ENCODE measurements around the gene OR51A2. TPM values are rescaled to one million over a fixed set of nuclear protein-coding genes. Genes with fewer than 3 reads are reported as not detected.

OR51A2 gene
- total RNA-seq, 4 donors from 2014 or later = not detected

DNA sequence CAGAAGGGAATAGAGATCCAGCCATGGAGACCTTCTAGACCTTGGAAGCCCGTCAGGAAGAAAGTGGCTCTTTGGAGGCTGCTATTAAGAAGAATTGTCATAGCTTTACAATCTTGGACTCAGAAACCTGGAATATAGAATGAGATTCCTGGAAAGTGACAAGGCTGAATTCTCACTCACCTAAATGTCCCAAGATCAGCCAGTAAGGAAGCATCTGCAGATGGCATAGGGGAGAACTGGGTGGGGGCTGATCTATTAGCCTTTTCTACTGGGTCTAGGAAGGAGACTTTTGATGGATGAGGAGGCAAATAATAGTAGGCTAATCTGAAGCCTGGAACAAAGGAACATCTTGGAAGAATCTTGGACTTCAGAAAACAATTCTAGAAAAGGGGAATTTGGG, 31.3 kb downstream of the OR51A2 start, which contains the start of gene OR51G1:
TSS of gene OR51G1 (minus strand) at position 101 of the 400 bp plus-strand sequence. CDS start at position 101, 0 bp downstream.
- Histone ChIP-seq H3K36me3 (no peaks in the 10 kb centered on the region), H3K9me3 (no peaks in the 10 kb centered on the region), H3K27ac (no peak within 1 kb of the TSS), H3K4me3 (no peak within 1 kb of the TSS), H3K27me3 (no peaks in the 10 kb centered on the region), H3K4me1 (no peaks in the 10 kb centered on the region)
- WGBS, 2 donors = 85 to 87% methylated on average over 1 of the region's 1 CpG
- TF ChIP-seq POLR2A (IDR thresholded peaks at IDR 0.05) = no peak
- no peak for TF ChIP-seq EP300 (IDR thresholded peaks at IDR 0.05)
- TF ChIP-seq, protein P1, sequence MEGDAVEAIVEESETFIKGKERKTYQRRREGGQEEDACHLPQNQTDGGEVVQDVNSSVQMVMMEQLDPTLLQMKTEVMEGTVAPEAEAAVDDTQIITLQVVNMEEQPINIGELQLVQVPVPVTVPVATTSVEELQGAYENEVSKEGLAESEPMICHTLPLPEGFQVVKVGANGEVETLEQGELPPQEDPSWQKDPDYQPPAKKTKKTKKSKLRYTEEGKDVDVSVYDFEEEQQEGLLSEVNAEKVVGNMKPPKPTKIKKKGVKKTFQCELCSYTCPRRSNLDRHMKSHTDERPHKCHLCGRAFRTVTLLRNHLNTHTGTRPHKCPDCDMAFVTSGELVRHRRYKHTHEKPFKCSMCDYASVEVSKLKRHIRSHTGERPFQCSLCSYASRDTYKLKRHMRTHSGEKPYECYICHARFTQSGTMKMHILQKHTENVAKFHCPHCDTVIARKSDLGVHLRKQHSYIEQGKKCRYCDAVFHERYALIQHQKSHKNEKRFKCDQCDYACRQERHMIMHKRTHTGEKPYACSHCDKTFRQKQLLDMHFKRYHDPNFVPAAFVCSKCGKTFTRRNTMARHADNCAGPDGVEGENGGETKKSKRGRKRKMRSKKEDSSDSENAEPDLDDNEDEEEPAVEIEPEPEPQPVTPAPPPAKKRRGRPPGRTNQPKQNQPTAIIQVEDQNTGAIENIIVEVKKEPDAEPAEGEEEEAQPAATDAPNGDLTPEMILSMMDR (IDR thresholded peaks at IDR 0.05) = no peak
- no peak for DNase-seq (ENCODE audit: low spot score in 2 of 2)

DNA sequence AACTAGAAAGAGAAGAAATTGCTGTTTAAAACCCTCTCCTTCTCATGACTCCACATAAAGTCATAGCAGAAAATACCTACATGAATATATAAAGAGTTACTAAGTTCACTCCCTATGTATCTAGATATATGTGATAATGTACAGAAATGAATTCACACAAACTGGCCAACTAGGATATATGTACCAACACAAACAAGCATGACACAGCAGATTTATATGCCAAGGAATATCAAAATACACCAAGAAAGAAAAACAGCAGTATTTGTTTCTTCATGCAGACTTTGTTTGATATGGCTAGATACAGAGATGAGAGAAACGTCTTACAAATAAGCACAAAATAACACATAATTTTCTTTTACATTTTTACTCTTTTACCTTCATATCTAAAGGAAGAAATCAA, 33.2 kb downstream of the OR51A2 start:
- no peaks in the 10 kb centered on the region for H3K9me3 ChIP-seq
- 55 to 62% methylated on average over 1 of the region's 1 CpG for WGBS, 2 donors
- TF ChIP-seq EP300 (IDR thresholded peaks at IDR 0.05) = no peak
- TF ChIP-seq, protein P1 (IDR thresholded peaks at IDR 0.05) = no peak
- no peak for TF ChIP-seq POLR2A (IDR thresholded peaks at IDR 0.05)
- no peaks in the 10 kb centered on the region for H3K27me3 ChIP-seq
- H3K4me3 ChIP-seq = no peak overlapping the region
- H3K36me3 ChIP-seq = no peaks in the 10 kb centered on the region
- no peaks in the 10 kb centered on the region for H3K4me1 ChIP-seq
- H3K27ac ChIP-seq = no peak overlapping the region
- DNase-seq (ENCODE audit: low spot score in 2 of 2) = no peak

DNA sequence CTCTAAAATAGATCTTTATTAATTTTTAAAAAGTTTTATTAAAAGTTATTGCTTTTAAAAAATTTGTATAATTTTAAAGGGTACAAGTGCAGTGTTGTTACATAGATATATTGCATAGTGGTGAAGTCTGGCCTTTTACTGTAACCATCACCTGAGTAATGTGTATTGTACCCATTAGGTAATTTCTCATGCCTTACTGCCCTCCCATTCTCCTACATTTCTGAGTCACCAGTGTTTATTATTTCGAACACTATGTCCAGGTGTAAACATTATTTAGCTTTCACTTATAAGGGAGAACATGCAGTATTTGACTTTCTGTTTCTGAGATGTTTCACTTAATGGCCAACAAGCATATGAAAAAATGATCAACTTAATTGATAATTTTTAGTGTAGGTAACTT, 33.7 kb downstream of the OR51A2 start:
- Histone ChIP-seq H3K4me1 (no peaks in the 10 kb centered on the region), H3K4me3 (no peak overlapping the region), H3K27ac (no peak overlapping the region), H3K9me3 (no peaks in the 10 kb centered on the region), H3K27me3 (no peaks in the 10 kb centered on the region), H3K36me3 (no peaks in the 10 kb centered on the region)
- no peak for DNase-seq (ENCODE audit: low spot score in 2 of 2)
- TF ChIP-seq POLR2A (IDR thresholded peaks at IDR 0.05) (no peak), EP300 (IDR thresholded peaks at IDR 0.05) (no peak)
- 77 to 81% methylated on average over 1 of the region's 1 CpG for WGBS, 2 donors

DNA sequence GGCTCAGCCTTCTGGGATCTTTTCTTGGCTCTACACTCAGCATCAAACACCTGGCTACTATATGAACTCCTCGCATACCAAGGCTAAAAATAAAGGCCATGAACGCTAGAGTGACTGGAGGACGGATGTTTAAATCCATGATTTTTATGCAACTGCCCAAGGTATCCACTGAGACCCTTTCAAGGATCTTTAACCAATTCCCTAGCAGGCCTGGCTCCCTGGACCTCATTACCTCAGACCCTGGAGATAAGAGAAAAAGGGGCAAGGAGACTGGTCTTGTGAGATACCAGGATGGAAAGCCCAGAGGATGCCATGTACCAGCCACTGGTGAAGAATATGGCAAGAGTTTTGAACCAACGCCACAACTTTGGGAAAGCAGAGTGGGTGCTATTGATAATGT, 36.3 kb downstream of the OR51A2 start, which contains the start of gene OR51G2:
TSS of gene OR51G2 (minus strand) at position 101 of the 400 bp plus-strand sequence. CDS start 3,687 bp downstream, outside the sequence.
- H3K9me3 ChIP-seq = no peaks in the 10 kb centered on the region
- H3K4me1 ChIP-seq = no peaks in the 10 kb centered on the region
- H3K36me3 ChIP-seq = no peaks in the 10 kb centered on the region
- WGBS, 2 donors = 76 to 80% methylated on average over 4 of the region's 4 CpGs
- H3K4me3 ChIP-seq = no peak within 1 kb of the TSS
- TF ChIP-seq POLR2A (IDR thresholded peaks at IDR 0.05) (no peak), EP300 (IDR thresholded peaks at IDR 0.05) (no peak)
- TF ChIP-seq, protein P1 (IDR thresholded peaks at IDR 0.05) = no peak
- no peak within 1 kb of the TSS for H3K27ac ChIP-seq
- no peak for DNase-seq (ENCODE audit: low spot score in 2 of 2)
- H3K27me3 ChIP-seq = no peaks in the 10 kb centered on the region

DNA sequence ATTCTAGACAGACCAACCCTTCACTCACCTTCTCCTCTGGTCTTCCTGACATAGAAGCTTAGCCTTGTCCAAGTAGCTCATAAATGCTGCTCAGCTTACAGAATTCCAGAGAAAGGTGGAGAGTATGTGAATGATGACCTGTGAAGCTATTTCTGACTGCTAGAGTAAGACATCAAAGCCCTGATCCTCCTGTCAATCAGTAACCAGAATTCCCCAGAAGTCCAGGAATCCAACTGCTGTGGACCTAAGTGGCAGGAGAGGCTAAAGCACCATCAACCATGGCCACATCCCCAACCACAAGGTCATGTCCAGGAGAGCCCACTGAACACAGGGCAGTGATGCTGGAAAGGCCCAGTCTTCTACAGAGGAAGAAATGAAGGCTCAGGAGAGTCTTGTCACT, 38.9 kb downstream of the OR51A2 start:
- Histone ChIP-seq H3K27ac (no peak overlapping the region), H3K27me3 (no peaks in the 10 kb centered on the region), H3K4me1 (no peaks in the 10 kb centered on the region), H3K9me3 (no peaks in the 10 kb centered on the region), H3K4me3 (no peak overlapping the region), H3K36me3 (no peaks in the 10 kb centered on the region)
- TF ChIP-seq, protein P1 (IDR thresholded peaks at IDR 0.05) = no peak
- no peak for TF ChIP-seq POLR2A (IDR thresholded peaks at IDR 0.05)
- no peak for TF ChIP-seq EP300 (IDR thresholded peaks at IDR 0.05)
- no peak for DNase-seq (ENCODE audit: low spot score in 2 of 2)

Other genes with a start within 250 kb of the OR51A2 start
- gene OR51F1, start 185.8 kb downstream of the OR51A2 start, total RNA-seq = not detected
- not detected for gene OR52R1, start 151.3 kb downstream of the OR51A2 start, total RNA-seq
- not detected for gene OR51F2, start 134.4 kb downstream of the OR51A2 start, total RNA-seq
- gene OR51S1, start 106.5 kb downstream of the OR51A2 start, total RNA-seq = not detected
- not detected for gene OR51T1, start 73.8 kb downstream of the OR51A2 start, total RNA-seq
- not detected for gene OR51A7, start 51.9 kb downstream of the OR51A2 start, total RNA-seq
- not detected for gene OR51G2, start 36.4 kb downstream of the OR51A2 start, total RNA-seq
- gene OR51G1, start 31.4 kb downstream of the OR51A2 start, total RNA-seq = not detected
- not detected for gene OR51A4, start 8.1 kb downstream of the OR51A2 start, total RNA-seq
- gene OR51L1, start 39.1 kb upstream of the OR51A2 start, total RNA-seq = not detected
- not detected for gene OR52J3, start 90.8 kb upstream of the OR51A2 start, total RNA-seq
- gene OR52E2, start 103.9 kb upstream of the OR51A2 start, total RNA-seq = not detected
- gene OR52E1, start 113.9 kb upstream of the OR51A2 start, total RNA-seq = not detected
- not detected for gene OR52A5, start 182.6 kb upstream of the OR51A2 start, total RNA-seq
- not detected for gene OR52A1, start 199.0 kb upstream of the OR51A2 start, total RNA-seq
- gene OR51V1, start 245.0 kb upstream of the OR51A2 start, total RNA-seq = not detected

Data from tibial nerve (tissue), 4 donors.